ENCODE data around the gene FBXO31. TPM values are rescaled to one million over a fixed set of nuclear protein-coding genes. Genes with fewer than 3 reads are reported as not detected.
"Not testable (repeated sequence)": the region's sequence is repeated elsewhere in the genome, so short reads cannot be mapped to it uniquely, and the experiment has no call there.

FBXO31 gene
- polyA plus RNA-seq, 5 donors = 18.8 to 28.0 (median 26.5) TPM

- DNase-seq = no peak
These were observed 39.2 kb downstream of the FBXO31 start for GRCh38 chr16:87344165-87344930.

- no peak for DNase-seq
These were observed 39.9 kb downstream of the FBXO31 start for GRCh38 chr16:87343753-87344050.

GRCh38 chr16:87342978-87343752 is 40.4 kb downstream of the FBXO31 start:
- no peak for DNase-seq

GRCh38 chr16:87342504-87342903 is 41.1 kb downstream of the FBXO31 start:
- DNase-seq = no peak

GRCh38 chr16:87340198-87340597 is 43.4 kb downstream of the FBXO31 start:
- no peak for DNase-seq

GRCh38 chr16:87339724-87340105 is 43.9 kb downstream of the FBXO31 start:
- DNase-seq = not testable (repeated sequence)

- DNase-seq = no peak
These were observed 44.4 kb downstream of the FBXO31 start for GRCh38 chr16:87339086-87339723.

- no peak for DNase-seq
These were observed 45.3 kb downstream of the FBXO31 start for GRCh38 chr16:87338155-87338765.

- DNase-seq = no peak
These were observed 46.3 kb downstream of the FBXO31 start for GRCh38 chr16:87337262-87337771.

- DNase-seq = no peak
These were observed 46.9 kb downstream of the FBXO31 start for GRCh38 chr16:87336434-87337240.

GRCh38 chr16:87335625-87336433 is 47.7 kb downstream of the FBXO31 start:
- no peak for DNase-seq

- no peak for DNase-seq
These were observed 48.6 kb downstream of the FBXO31 start for GRCh38 chr16:87334651-87335624.

- no peak for DNase-seq
These were observed 49.8 kb downstream of the FBXO31 start for GRCh38 chr16:87333581-87334331.

- no peak for DNase-seq
These were observed 50.5 kb downstream of the FBXO31 start for GRCh38 chr16:87333101-87333500.

GRCh38 chr16:87332150-87332549 is 51.4 kb downstream of the FBXO31 start:
- no peak for DNase-seq

GRCh38 chr16:87331241-87331801 is 52.3 kb downstream of the FBXO31 start:
- no peak for DNase-seq

GRCh38 chr16:87330646-87331045 is 52.9 kb downstream of the FBXO31 start:
- DNase-seq = no peak

- DNase-seq = no peak
These were observed 53.3 kb downstream of the FBXO31 start for GRCh38 chr16:87330257-87330624.

Data from right lung (tissue), 5 donors.